22Rv1 (cell line): ENCODE measurements around the gene C20orf144.

Experiments
- ZFX ChIP-seq: fragments of 450-650 bp; IDR thresholded peaks from 2 replicates; pipeline ENCODE4 v1.6.1; 2017; ENCODE audit warnings: antibody characterized with exemption, borderline replicate concordance
- TF ChIP-seq, protein P1 (sequence below): fragments of 450-650 bp; IDR thresholded peaks from 2 replicates; pipeline ENCODE4 v1.5.1; 2017; ENCODE audit warnings: mild to moderate bottlenecking

DNA sequence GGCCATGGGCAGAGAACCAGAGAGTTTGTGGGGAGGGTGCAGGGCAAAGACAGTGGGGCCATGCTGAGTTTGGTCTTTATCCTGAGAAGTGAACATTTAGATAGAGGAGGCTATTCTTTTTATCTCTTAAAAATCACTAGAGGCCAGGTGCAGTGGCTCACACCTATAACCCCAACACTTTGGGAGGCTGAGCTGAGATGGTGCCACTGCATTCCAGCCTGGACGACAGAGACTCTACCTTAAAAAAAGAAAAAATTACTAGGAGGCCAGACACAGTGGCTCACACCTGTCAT lies 49.3 kb downstream of the C20orf144 start:
- TF ChIP-seq, protein P1, sequence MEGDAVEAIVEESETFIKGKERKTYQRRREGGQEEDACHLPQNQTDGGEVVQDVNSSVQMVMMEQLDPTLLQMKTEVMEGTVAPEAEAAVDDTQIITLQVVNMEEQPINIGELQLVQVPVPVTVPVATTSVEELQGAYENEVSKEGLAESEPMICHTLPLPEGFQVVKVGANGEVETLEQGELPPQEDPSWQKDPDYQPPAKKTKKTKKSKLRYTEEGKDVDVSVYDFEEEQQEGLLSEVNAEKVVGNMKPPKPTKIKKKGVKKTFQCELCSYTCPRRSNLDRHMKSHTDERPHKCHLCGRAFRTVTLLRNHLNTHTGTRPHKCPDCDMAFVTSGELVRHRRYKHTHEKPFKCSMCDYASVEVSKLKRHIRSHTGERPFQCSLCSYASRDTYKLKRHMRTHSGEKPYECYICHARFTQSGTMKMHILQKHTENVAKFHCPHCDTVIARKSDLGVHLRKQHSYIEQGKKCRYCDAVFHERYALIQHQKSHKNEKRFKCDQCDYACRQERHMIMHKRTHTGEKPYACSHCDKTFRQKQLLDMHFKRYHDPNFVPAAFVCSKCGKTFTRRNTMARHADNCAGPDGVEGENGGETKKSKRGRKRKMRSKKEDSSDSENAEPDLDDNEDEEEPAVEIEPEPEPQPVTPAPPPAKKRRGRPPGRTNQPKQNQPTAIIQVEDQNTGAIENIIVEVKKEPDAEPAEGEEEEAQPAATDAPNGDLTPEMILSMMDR, result no peak
- no peak for TF ChIP-seq ZFX
